NT2/D1 (cell line): ENCODE results near the gene PRKCH.

Experiments
- DNase-seq: peaks from one replicate; pipeline ENCODE4 v3.0.0-alpha.2; 2011; ENCODE audit warnings: low read depth, low spot score
- H3K27me3 ChIP-seq: 2 replicates; pipeline ENCODE4 v1.6.0; 2011; ENCODE audit warnings: mild to moderate bottlenecking; ENCODE audit not compliant: insufficient read length, insufficient read depth
- H3K36me3 ChIP-seq: 2 replicates; pipeline ENCODE4 v1.6.1; 2011; ENCODE audit warnings: mild to moderate bottlenecking, low read length, mixed read lengths; ENCODE audit not compliant: insufficient read depth, insufficient read length
- H3K4me1 ChIP-seq: 2 replicates; pipeline ENCODE4 v1.5.1; 2011; ENCODE audit not compliant: insufficient read depth, insufficient read length
- H3K4me3 ChIP-seq: 2 replicates; pipeline ENCODE4 v1.5.1; 2011; ENCODE audit warnings: low read depth; ENCODE audit not compliant: insufficient read length
- H3K9ac ChIP-seq: 2 replicates; pipeline ENCODE4 v1.6.0; 2011; ENCODE audit warnings: low read depth; ENCODE audit not compliant: insufficient read length
- H3K9me3 ChIP-seq: 2 replicates; pipeline ENCODE4 v1.5.1; 2011; ENCODE audit warnings: mild to moderate bottlenecking, low read length; ENCODE audit not compliant: insufficient read depth
- SUZ12 ChIP-seq: IDR thresholded peaks from 2 replicates; pipeline ENCODE4 v1.6.1; 2011; ENCODE audit not compliant: insufficient read length, insufficient read depth; ENCODE audit errors: extremely low read depth
- YY1 ChIP-seq: IDR thresholded peaks from 2 replicates; pipeline ENCODE4 v1.6.1; 2011; ENCODE audit not compliant: insufficient read length, insufficient read depth
- ZNF274 ChIP-seq: IDR thresholded peaks from 2 replicates; pipeline ENCODE4 v1.6.1; 2011; ENCODE audit warnings: mild to moderate bottlenecking, low read depth, low read length

PRKCH gene

DNA sequence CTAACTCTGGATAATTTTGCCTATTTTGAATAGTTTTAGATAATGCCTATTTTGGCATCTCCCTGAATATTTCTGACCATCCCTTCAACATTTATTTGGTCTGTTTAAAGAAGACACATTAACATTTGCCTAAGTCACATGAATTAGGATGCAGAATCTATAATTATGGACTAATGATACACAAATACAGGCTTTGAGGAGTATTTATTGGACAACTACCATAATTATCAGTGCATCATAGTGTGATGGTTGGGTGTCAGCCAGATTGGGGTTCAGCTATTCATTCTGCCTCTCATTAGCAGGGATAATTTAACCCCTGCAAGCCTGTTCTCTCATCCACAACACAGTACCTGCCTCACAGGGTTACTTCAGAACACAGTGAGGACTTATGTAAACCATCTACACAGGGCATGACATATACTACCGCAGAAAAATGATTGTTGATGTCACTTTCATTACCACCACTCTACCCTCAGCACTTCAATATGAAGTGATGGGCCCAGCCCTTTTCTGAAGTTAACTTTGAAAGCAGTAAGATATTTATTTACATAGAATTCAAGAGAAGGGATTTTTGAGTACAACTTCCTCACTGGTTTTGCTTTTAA is 14.4 kb downstream of the PRKCH start:
- TF ChIP-seq ZNF274 (no peak), SUZ12 (no peak), YY1 (no peak)
- no peak for DNase-seq
- H3K27me3 ChIP-seq: no peaks in the 10 kb centered on the region
- no peaks in the 10 kb centered on the region for H3K36me3 ChIP-seq
- H3K9me3 ChIP-seq: no peaks in the 10 kb centered on the region
- H3K4me3 ChIP-seq: no peak overlapping the region
- H3K9ac ChIP-seq: no peak overlapping the region
- H3K4me1 ChIP-seq: no peaks in the 10 kb centered on the region

GRCh38 chr14:61337893-61338292 is 16.5 kb downstream of the PRKCH start:
- TF ChIP-seq SUZ12 (no peak), ZNF274 (no peak), YY1 (no peak)
- no peak overlapping the region for H3K9ac ChIP-seq
- no peaks in the 10 kb centered on the region for H3K9me3 ChIP-seq
- no peak for DNase-seq
- H3K4me1 ChIP-seq: no peaks in the 10 kb centered on the region
- no peak overlapping the region for H3K4me3 ChIP-seq
- no peaks in the 10 kb centered on the region for H3K36me3 ChIP-seq
- no peaks in the 10 kb centered on the region for H3K27me3 ChIP-seq

- H3K4me1 ChIP-seq: no peaks in the 10 kb centered on the region
- no peaks in the 10 kb centered on the region for H3K36me3 ChIP-seq
- TF ChIP-seq SUZ12 (no peak), ZNF274 (no peak), YY1 (no peak)
- H3K27me3 ChIP-seq: no peaks in the 10 kb centered on the region
- no peak overlapping the region for H3K4me3 ChIP-seq
- DNase-seq: no peak
- no peaks in the 10 kb centered on the region for H3K9me3 ChIP-seq
- H3K9ac ChIP-seq: no peak overlapping the region
Measured at GRCh38 chr14:61338457-61338856, 17.1 kb downstream of the PRKCH start.

DNA sequence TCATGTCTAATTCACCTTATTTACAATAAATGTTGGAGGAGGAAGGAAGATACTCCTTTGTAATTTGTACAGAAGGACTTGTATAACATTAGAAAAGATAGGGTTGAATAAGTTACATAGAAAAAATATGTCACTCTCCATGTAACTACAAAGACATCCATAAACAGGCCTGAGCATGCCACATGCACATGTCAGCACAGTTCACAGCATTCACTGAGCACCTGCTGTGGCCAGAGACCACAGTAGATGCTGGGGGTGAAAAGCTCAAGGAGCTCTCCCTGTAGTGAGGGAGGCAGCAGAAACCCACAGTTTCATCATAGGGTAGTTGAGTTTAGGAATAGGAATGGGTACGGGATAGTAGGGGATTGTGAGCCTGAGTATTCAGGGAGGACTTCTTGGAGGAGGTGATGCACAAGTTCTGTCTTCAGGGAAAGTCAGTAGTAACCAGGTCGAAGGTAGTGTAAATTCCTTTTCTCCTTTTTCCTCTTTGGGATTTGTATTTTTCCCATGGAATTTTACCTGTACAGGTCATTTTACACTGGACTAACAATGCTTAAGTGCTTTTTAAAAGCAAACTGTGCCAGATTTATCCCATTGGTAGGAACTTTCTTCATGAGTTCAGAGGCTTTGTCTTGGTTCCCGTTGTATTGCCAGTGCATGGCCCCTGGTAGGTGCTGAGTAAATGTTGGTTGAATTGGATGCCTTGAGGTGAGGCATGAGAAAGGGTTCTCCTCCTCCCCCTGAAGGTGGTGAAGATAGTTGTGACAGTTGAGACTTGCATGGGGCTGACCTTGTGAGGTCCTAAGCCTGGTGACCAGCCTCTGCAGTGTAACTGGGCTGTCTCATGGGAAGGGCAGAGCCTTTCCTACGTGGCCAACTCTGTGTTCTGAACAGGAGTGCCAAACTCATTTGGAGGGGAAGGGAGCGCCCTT is 20.2 kb downstream of the PRKCH start:
- no peak for DNase-seq
- no peaks in the 10 kb centered on the region for H3K36me3 ChIP-seq
- H3K9me3 ChIP-seq: no peaks in the 10 kb centered on the region
- H3K4me3 ChIP-seq: no peak overlapping the region
- no peak for TF ChIP-seq ZNF274
- no peak for TF ChIP-seq YY1
- no peak for TF ChIP-seq SUZ12
- H3K9ac ChIP-seq: no peak overlapping the region
- no peaks in the 10 kb centered on the region for H3K27me3 ChIP-seq
- H3K4me1 ChIP-seq: no peaks in the 10 kb centered on the region

DNA sequence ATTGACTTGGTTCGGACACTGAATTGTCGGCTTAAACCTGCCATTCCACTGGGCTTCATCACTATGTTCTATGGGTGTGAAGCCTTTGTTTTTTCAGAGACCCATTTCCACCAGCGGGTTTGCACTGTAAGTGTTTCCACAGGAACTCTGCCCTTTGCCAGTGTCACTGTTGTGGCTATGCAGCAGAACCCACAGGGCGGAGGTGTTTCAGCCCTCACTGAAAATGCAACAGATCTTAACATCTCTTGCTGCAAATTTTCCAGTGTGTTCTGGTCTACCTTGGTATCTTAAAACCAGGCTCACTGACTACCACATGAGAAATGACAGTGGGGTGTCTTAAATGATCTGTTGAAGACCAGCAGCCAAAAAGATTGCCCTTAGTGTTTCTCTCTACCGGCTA is 21.1 kb downstream of the PRKCH start:
- TF ChIP-seq ZNF274 (no peak), SUZ12 (no peak), YY1 (no peak)
- no peak overlapping the region for H3K4me3 ChIP-seq
- no peaks in the 10 kb centered on the region for H3K27me3 ChIP-seq
- H3K9me3 ChIP-seq: no peaks in the 10 kb centered on the region
- no peaks in the 10 kb centered on the region for H3K4me1 ChIP-seq
- no peaks in the 10 kb centered on the region for H3K36me3 ChIP-seq
- no peak for DNase-seq
- no peak overlapping the region for H3K9ac ChIP-seq

DNA sequence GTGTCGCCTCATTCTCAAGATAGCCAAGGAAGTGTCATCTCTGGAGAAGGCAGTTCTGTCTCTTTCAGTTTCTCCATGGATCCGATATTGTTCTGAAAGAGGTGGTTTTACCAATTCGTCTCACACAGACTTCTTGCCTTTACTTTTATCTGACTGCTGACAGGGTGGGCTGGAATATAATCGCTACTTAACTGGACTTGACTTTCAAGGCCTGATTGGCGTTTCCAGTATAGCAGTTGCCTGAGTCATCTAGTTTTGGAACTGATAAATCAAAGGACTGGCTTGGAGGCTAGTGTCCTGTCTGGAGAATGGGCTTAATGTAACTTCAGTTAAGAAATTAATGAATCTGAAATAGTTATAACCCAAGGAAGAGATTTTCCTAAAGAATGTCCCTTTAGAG is 21.6 kb downstream of the PRKCH start:
- Histone ChIP-seq H3K9ac (no peak overlapping the region), H3K9me3 (no peaks in the 10 kb centered on the region), H3K4me1 (no peaks in the 10 kb centered on the region), H3K4me3 (no peak overlapping the region), H3K27me3 (no peaks in the 10 kb centered on the region), H3K36me3 (no peaks in the 10 kb centered on the region)
- TF ChIP-seq ZNF274 (no peak), YY1 (no peak), SUZ12 (no peak)
- no peak for DNase-seq

GRCh38 chr14:61343471-61343870 is 22.1 kb downstream of the PRKCH start:
- no peak for DNase-seq
- H3K9ac ChIP-seq: no peak overlapping the region
- TF ChIP-seq ZNF274: no peak
- TF ChIP-seq YY1: no peak
- TF ChIP-seq SUZ12: no peak

More at GRCh38 chr14:61343471-61343870, 22.1 kb downstream of the PRKCH start:
- Histone ChIP-seq H3K4me3 (no peak overlapping the region), H3K9me3 (no peaks in the 10 kb centered on the region), H3K36me3 (no peaks in the 10 kb centered on the region), H3K4me1 (no peaks in the 10 kb centered on the region), H3K27me3 (no peaks in the 10 kb centered on the region)
